HTR-8/SVneo (cell line): ENCODE data around the gene TBL3.
"Not testable (repeated sequence)": the region's sequence is repeated elsewhere in the genome, so short reads cannot be mapped to it uniquely, and the experiment has no call there.

ENCODE experiments used
- DNase-seq: peaks from one replicate; pipeline ENCODE4 v3.0.0; 2011; ENCODE audit warnings: low spot score, mixed read lengths; ENCODE audit not compliant: insufficient read length
- FAIRE-seq: peaks from 2 replicates; lab custom pipeline; 2011; peaks lifted over from hg19 to GRCh38; lab: Jason Lieb, UNC

Gene TBL3

DNA sequence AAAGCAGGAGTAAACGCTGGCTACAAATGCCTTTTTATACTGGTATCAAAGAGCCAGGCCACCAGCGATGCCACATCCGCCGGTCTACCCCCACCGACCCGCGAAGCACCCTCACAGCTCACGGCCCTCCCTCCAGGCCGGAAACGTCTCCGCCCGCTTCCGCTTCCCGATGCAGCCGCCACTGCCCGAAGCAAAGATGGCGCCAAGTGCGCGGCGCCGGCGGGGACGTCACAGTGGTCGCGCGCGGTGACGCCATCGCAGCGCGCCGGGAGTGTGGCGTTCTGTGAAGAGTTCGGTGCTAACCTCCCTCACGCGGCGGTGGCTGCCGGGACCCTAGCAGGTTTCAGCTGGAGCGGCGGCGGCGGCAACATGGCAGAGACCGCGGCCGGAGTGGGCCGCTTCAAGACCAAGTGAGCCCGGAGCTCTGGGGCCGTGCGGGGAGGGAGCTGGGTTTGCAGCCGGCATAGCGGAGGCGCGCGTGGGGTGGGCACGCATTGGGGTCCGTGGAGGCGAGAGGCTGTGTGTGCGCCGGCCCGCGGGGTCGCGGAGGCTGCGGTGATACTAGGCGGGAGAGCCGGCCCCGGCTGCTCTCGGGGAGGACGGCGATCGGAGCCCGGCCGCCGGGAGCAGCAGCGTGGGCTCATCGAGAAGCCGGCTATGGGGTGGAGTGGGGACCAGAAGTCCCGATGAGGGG is at the start of gene TBL3:
Gene TBL3 (plus strand): TSS at position 258 of the 694 bp plus-strand sequence. CDS start 112 bp downstream, at position 370.
- peak; percentile 99 for FAIRE-seq
- DNase-seq = peak; percentile 91

DNA sequence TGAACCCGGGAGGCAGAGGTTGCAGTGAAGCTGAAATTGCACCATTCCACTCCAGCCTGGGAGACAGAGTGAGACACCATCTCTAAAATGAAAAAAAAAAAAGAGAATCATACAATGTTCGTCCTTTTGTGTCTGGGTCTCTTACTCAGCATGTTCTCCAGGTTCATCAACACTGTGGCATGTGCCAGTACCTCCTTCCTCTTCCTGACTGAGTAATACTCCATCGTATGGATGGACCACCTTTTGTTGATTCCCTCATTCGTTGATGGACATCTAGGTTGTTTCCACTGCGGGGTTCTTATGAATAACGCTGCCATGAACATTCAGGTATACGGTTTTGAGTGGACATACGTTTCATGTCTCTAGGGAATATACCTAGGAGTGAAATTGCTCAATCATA is 49.5 kb upstream of the TBL3 start:
- FAIRE-seq (no peak), DNase-seq (no peak)

DNA sequence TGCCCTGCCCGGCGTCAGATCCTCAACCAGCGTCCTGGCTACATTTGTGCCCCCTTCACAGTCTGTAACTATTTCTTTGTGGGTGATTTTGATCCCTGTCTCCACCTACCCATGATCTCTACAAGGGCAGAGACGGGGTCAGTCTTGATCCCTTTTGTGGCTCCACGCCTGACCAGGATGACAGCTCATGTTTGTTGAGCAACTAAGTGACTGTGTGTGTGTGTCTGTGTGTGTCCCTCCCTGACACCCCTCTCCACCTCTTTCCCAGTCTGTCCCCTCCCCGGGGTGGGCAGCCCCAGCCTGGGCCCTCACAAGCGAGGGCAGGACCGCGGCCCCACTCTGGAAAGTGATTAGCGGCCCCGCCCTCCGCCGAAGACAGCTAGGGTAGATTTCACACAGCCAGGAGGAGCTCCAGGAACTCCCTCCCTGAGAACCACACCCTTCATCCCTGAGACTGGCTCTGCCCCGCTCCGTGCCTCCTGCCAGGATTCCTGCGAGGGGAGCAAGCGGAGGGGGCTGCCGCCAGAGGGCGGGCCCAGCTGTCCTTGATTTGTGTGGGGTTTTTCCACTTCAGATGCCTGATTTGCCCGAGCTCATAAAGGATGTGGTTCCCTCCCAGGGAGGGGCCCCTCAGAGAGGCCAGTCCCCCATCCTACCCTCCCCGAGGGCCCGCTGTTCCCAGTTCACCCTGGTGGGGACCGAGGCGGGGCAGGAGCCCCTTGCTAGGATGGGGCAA is 48.4 kb upstream of the TBL3 start:
- FAIRE-seq = no peak
- DNase-seq = peak; percentile 41

DNA sequence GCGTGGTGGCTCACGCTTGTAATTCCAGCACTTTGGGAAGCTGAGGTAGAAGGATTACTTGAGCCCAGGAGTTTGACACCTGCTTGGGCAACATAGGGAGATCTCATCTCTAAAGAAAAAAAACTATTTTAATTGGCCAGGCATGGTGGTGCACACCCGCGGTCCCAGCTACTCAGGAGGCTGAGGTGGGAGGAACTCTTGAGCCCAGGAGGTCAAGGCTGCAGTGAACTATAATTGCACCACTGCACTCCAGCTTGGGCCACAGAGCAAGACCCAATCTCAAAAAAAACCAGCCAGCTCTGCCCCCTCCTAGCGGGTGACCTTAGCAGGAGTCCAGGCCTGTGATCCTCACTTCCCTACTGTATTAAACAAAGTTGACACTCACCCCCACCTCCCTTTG is 47.8 kb upstream of the TBL3 start:
- no peak for FAIRE-seq
- DNase-seq = no peak

DNA sequence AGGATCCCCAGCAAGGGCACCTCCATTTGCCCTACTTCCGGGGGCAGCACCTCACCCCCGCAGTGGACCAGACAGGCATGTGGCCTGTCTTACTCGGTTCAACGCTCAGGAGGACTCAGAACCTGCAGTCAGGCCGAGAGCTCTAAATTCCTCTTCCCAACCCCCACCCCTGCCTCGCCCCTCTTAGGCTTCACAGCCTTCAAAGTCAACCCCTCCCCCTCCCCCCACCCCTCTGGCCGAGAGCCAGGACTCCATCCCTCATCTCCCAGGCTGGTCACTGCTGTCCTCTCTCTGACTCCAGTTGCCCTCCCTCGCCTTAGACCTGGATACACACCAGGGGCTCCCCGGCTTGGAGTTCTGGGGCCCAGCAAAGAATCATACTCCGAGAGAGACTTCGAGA is 45.6 kb upstream of the TBL3 start:
- DNase-seq (no peak), FAIRE-seq (no peak)

DNA sequence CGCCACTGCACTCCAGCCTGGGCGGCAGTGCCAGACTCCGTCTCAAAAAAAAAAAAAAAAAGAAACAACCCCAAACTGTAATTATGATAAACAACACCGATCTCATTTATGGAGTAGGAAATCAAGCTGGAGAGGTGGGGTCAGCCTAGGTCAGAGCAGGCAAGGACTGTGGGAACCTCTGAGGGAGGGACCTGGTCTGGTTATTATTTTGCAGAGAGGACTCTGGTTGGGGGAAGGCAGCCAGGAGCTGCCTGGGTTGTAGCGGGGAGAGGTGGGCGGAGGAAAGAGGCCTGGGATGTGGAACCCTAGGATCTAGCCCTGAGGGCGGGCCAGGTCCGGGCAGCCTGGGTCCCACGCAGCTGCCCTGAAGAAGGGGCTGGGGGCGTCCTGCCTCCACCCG is 42.7 kb upstream of the TBL3 start:
- peak; percentile 67 for DNase-seq
- FAIRE-seq = no peak

DNA sequence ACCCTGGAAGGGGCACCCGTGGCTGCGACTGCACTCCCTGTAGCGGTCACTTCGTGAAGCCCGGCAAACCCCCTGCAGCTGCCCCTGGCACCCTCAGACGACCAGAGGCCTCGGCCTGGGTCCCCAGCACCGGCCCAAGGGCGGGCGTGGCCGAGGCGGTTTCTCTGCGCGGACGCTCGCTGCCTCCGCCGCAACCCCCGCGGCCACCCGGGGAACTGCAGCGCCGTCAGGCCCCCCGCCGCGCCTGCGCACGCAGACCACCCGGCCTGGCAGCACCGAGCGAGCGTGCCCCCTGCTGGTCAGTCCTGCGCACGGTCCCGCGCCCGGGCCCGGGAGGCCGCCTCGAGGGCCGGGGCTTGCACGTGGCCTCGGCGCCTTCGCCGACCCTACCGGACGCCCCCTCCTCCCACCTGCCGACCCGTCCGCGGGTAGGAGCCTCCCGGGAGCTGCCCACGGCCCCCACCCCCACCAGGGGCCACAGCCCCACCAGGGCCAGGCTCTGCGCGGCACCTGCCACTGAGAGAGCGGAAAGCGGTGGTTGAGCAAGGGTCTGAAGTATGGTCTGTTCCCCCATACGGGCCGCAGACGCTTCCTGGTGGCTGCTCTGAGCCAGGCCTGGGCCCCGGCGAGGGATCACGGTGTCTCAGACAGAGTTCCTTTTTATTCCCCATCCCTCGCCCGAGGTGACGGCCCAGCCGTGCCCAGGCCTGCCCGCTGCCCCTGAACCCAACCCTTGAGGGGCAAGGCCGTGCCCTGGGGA is 42.1 kb upstream of the TBL3 start:
- FAIRE-seq = peak; percentile 95

DNA sequence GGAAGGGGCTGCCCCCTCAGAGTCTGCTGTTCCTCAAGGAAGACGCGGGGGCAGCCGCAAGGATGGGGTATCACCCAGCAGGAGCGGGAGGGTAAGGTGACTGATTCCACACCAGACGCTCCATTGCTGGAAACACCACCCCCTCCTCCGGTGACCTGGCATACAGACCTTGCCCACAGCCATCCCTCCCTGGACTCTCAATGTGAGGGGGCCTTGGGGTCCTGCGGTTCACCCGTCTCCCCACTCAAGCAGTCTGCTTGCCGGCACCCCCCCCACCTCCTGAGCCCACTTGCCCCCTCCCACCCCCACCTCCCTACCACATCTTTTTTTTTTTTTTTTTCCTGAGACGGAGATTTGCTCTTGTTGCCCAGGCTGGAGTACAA is 41.5 kb upstream of the TBL3 start:
- FAIRE-seq = no peak
- DNase-seq = no peak

More for the DNA sequence above, 42.1 kb upstream of the TBL3 start:
- DNase-seq = peak; percentile 97

DNA sequence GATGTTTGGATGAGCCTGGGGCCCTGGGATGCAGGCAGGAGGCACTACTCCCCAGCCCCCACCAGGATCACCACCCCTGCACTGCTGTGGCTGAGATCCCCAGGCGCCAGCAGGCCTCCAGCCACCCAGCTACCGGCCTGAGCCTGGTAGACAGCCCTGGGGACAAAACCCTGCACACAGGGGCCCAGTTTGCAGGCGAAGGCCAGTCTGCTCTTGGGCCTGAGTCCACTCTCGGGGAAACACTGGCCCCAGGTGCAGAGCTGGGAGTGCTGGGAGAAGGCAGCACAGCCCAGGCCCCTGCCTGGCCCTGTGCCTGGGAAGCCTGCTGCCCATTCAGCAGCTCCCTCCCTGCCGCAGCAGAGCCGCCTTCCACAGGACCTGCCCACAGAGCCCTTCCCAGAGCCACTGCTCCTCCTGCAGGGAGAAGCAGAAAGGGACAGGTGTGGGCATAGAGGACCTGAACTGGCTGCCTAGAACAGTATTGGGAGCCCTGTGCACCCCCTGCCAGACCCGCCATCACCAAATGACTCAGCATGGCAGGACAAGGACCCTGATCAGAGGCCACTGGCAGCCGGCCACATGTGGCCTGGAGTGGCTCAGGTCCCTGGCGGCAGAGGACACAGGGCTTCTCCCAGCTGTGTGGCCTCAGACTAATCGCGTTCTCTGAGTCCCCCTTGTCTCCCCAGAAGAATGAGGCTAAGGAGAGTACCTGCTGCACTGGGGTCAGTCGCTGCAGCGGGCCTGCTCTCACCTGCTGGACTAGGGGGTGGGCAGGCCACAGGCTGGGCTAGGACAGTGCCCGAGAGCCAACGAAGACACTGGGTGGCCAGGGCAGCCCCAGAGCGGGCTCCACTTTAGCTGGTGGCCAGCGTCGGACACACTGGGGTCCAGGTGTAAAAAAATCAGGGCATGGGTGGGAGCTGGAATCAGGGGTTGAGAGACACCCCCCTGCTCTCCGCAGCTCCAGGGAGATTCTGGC is 39.5 kb upstream of the TBL3 start:
- FAIRE-seq = no peak

DNA sequence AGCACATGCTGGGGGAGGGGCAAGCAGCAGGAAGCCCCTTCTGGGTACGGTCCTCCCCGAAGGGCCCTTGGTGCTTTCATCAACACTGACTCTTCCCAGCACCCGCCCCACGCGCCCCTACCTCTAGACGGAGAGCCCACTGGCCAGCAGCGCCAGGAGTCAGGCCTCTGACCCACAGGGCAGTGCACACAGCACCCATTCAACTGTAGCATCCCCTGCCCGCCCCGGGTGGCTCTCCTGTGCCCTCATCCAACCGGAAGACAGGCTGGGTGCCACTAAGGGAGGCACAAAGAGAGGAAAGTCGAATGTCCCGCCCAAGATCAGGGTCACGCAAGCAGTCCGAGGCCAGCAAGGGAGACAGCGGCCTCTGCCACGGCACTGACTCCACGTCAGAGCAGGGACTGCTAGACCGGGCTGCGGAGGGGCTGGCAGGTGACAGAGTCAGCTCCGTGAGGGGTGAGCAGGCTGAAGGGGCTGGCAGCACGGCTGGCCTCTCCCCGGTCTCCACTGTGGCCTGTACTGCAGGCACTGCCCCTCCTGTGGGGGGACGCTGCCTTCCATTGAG is 38.7 kb upstream of the TBL3 start:
- FAIRE-seq (no peak), DNase-seq (no peak)

More for the DNA sequence above, 39.5 kb upstream of the TBL3 start:
- DNase-seq = no peak

DNA sequence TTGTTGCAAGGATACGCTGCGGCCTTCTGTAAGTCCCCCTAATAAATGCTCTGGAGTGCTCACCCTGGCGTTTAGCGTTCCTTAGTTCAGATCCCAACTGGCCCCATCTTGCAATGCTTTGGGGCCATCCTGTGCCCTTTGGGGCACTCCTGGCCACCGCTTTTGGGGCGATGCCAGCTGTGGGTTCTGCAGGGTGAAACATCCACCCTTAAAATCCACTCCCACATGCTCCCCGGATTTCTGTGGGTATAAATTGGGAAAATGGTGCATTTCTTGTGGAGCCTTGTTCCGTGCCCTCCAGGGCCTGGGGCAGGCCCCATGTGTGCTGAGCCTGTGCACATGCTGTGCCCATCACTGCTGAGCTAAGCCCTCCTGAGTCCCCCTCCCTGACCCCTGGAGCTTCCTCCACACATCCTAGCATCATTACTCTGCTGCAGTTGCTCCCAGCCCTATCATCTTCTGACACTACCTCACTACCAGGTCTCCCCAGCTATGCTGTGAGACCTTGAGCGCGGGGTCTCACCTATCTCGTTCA is 34.8 kb upstream of the TBL3 start:
- DNase-seq = no peak
- no peak for FAIRE-seq

DNA sequence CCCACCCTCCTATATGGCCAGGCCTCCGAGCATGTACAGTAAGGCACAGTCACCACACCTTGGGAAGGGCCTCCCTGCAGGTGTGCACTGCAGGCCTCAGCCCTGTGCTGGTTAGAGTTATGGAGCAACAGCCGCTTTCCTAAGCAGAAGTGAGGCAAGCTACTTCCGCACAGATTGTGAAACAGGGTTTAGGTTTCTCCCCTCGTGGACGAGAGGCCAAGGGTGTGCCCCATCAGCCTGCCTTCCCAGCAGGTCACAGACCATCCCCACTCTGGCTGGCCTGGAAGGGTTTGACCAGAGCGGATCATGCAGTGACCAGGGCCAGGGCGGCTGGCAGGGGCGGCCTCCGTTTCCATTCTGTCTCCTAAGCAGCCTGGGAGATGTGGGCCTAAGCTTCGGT is 33.5 kb upstream of the TBL3 start:
- FAIRE-seq (no peak), DNase-seq (no peak)

DNA sequence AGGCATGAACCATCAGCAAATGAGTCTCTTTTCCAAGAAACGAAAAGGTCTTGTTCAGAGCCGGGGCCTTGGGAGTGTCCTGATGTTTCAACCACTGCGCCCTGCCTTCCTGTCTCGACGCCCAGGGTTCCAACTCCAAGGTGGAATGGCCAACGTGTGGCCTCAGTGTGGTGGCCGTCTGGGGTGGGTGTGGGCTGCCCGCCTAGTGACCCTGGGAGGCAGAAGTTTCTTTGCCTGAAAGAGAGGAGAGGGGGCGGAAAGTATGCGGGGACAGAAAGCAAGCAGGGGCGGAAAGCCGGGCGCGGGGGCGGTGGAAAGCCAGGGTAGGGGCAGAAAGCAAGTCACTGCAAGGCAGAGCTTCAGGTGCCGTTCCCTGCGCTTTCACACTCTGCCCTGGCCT is 32.9 kb upstream of the TBL3 start:
- no peak for FAIRE-seq
- DNase-seq = no peak

DNA sequence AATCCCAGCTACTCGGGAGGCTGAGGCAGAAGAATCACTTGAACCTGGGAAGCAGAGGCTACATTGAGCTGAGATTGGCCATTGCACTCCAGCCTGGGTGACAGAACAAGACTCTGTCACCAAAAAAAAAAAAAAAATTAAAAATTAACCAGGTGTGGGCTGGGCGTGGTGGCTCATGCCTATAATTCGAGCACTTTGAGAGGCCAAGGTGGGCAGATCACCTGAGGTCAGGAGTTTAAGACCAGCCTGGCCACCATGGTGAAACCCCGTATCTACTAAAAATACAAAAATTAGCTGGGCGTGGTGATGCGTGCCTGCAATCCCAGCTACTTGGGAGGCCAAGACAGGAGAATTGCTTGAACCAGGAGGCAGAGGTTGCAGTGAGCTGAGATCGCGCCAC is 32.0 kb upstream of the TBL3 start:
- DNase-seq, FAIRE-seq: not testable (repeated sequence)

DNA sequence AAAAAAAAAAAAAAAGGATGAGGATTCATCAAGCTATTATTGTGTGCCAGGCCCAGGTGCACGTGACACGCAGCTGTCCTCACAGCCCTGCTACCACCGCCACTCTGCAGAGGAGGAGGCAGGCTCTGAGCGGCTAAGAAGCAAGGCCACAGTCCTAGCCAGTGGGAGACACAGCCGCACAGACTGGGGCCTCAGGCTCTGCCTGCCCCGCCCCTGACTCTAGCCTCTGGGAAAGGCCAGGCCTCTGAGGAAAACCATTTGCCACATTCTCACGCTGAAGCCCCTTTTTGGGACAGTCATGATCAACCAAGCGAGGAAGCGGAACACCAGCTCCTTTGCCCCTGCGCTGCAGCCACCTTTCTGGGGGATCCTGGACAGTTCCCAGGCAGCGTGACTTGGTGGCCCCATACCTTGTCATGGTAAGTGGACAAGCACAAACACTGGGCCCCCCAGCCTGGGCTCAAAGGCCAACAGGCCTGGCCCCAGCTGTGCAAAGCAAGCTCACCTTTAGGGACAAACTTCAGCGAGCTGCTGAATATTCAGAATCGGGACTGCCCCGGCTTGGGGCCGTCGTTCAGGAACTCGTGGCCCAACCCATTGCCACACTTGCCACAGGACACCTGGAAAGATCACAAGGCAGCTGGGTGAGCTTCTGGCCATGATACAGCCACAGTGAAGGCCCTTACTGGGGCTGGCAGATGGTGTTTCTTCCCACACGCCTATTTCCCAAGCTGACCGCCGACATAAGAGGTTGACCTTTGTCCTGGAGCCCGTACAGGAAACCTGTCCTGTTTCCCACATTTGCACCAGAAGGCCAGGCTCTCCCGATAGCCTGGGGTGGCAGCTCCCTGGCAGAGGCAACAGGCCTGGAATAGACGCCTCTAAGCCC is 31.3 kb upstream of the TBL3 start:
- FAIRE-seq (no peak), DNase-seq (no peak)

DNA sequence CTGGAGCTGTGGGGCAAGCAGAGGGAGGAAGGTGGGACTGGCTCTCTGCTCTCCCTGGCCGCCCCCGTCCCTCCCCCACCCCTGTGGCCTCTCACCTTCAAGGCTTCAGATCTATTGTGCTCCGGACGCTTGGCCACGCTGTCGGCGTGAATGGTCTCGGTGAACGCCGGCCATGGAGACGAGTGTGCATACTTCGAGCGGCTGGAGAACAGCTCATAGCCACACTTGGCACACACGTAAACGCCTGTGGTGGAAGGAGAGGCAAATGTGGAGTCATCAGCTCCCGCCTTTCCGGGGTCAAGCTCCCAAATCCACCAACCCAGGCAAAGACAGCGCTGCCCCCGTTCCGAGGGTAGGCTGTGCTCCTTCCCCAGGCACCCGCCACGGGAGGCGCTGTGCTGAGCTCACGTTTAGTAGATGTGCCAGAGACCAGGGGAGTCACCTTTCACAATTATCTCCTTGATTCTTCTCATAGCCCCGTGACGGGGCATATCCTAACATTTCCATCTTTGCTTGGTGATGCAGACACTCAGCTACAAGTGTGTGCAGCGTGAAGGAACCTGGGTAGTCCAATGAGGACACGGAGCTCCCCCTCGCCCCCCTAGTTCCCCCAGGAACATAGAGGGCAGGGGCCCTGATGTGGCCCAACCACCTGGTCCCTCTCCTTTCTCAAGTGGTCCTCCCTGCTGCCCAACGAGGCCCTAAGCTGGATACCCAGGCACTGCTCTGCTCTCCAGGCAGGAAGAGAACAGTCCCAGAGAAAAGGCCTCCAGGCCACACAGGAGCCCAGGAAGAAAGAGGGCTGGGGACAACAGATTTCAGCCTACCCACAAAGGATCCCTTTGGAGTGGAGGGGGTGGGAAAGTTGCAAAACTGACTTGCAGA is 30.4 kb upstream of the TBL3 start:
- DNase-seq = no peak
- FAIRE-seq = no peak

DNA sequence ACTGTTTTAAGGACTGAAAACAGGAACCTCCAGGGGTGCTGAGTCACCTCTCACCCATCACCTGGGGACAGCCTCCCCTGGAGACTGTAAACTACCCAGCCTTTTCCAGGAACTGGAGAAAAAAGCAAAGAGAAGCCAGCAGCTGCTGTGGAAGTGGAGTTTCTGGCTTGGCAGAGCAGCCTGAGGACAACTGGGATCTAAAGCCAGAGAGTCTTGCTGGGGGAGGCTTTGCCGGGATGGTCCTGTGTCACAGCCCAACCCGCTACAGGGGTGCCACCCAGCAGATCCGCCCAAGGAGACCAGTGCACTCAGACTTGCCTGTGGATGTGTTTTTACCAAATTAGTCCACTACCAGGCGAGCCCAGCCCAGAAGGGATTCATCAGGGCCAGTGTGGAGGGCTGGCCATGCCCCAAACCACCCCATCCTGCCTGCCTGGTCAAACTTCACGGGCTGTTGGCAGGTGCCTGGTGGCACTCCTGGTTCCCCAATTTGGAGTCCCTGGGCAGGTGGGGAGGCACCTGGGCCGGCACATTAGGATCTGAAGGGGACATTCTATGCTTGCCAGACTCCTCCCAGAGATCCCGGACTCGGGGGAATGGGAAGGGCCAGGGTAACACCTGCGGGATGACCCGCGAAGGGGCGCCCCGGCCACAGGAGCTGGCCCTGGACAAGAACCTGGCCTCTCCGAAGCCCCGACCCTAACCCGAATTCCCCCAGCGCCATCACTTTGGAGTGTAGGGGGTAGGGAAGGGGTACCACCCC is 29.6 kb upstream of the TBL3 start:
- no peak for DNase-seq
- no peak for FAIRE-seq
